ENCODE results near the gene SPIN1.
"Not testable (repeated sequence)": the region's sequence is repeated elsewhere in the genome, so short reads cannot be mapped to it uniquely, and the experiment has no call there.

Gene SPIN1

GRCh38 chr9:88379352-88379751 lies 8.9 kb upstream of the SPIN1 start:
- no peaks in the 10 kb centered on the region for H3K9me3 Mint-ChIP-seq
- H3K27me3 Mint-ChIP-seq: peaks cover 3% of the 10 kb centered on the region
- H3K36me3 Mint-ChIP-seq (ENCODE audit: low read depth): no peaks in the 10 kb centered on the region
- H3K27ac Mint-ChIP-seq: no peak overlapping the region
- H3K4me3 Mint-ChIP-seq: no peak overlapping the region
- no peaks in the 10 kb centered on the region for H3K4me1 Mint-ChIP-seq (ENCODE audit: low read depth)

- no peak overlapping the region for H3K27ac Mint-ChIP-seq
- H3K4me3 Mint-ChIP-seq: no peak overlapping the region
- no peaks in the 10 kb centered on the region for H3K36me3 Mint-ChIP-seq (ENCODE audit: low read depth)
- H3K9me3 Mint-ChIP-seq: no peaks in the 10 kb centered on the region
- H3K27me3 Mint-ChIP-seq: peaks cover 3% of the 10 kb centered on the region
- H3K4me1 Mint-ChIP-seq (ENCODE audit: low read depth): no peaks in the 10 kb centered on the region
These were observed 8.1 kb upstream of the SPIN1 start for GRCh38 chr9:88380118-88380517.

- H3K4me3 Mint-ChIP-seq; H3K36me3 Mint-ChIP-seq (ENCODE audit: low read depth); H3K4me1 Mint-ChIP-seq (ENCODE audit: low read depth); H3K9me3 Mint-ChIP-seq; H3K27ac Mint-ChIP-seq; H3K27me3 Mint-ChIP-seq: not testable (repeated sequence)
These were observed 6.9 kb upstream of the SPIN1 start for GRCh38 chr9:88381322-88381721.

GRCh38 chr9:88383176-88383575 lies 5.1 kb upstream of the SPIN1 start:
- Mint-ChIP-seq H3K4me3 (no peak overlapping the region), H3K36me3 (ENCODE audit: low read depth) (no peaks in the 10 kb centered on the region), H3K4me1 (ENCODE audit: low read depth) (peaks cover 10% of the 10 kb centered on the region), H3K27ac (no peak overlapping the region), H3K9me3 (no peaks in the 10 kb centered on the region), H3K27me3 (no peaks in the 10 kb centered on the region)

GRCh38 chr9:88386137-88386536 lies 2.1 kb upstream of the SPIN1 start:
- Mint-ChIP-seq H3K4me3 (peak overlapping the region; percentile 13), H3K4me1 (ENCODE audit: low read depth) (peaks cover 29% of the 10 kb centered on the region)
- H3K36me3 Mint-ChIP-seq (ENCODE audit: low read depth); H3K27me3 Mint-ChIP-seq; H3K9me3 Mint-ChIP-seq; H3K27ac Mint-ChIP-seq: not testable (repeated sequence)

- no peaks in the 10 kb centered on the region for H3K9me3 Mint-ChIP-seq
- H3K4me1 Mint-ChIP-seq (ENCODE audit: low read depth): peaks cover 36% of the 10 kb centered on the region
- H3K36me3 Mint-ChIP-seq (ENCODE audit: low read depth): no peaks in the 10 kb centered on the region
- H3K27me3 Mint-ChIP-seq: no peaks in the 10 kb centered on the region
- H3K27ac Mint-ChIP-seq: peak overlapping the region; percentile 45
- peak overlapping the region; percentile 85 for H3K4me3 Mint-ChIP-seq
These were observed 1.1 kb upstream of the SPIN1 start for GRCh38 chr9:88387036-88387551.

- Mint-ChIP-seq H3K4me1 (ENCODE audit: low read depth) (peaks cover 42% of the 10 kb centered on the region), H3K36me3 (ENCODE audit: low read depth) (no peaks in the 10 kb centered on the region), H3K27me3 (no peaks in the 10 kb centered on the region), H3K9me3 (no peaks in the 10 kb centered on the region), H3K27ac (peak overlapping the region; percentile 45), H3K4me3 (peak overlapping the region; percentile 85)
These were observed 567 bp upstream of the SPIN1 start for GRCh38 chr9:88387552-88388202.

- H3K4me3 Mint-ChIP-seq: peak overlapping the region; percentile 93
- peaks cover 46% of the 10 kb centered on the region for H3K4me1 Mint-ChIP-seq (ENCODE audit: low read depth)
- no peaks in the 10 kb centered on the region for H3K9me3 Mint-ChIP-seq
- H3K36me3 Mint-ChIP-seq (ENCODE audit: low read depth): no peaks in the 10 kb centered on the region
- H3K27ac Mint-ChIP-seq: peak overlapping the region; percentile 95
- H3K27me3 Mint-ChIP-seq: no peaks in the 10 kb centered on the region
These were observed 802 bp downstream of the SPIN1 start for GRCh38 chr9:88388886-88389605.

- Mint-ChIP-seq H3K27me3 (no peaks in the 10 kb centered on the region), H3K27ac (no peak overlapping the region), H3K9me3 (no peaks in the 10 kb centered on the region), H3K36me3 (ENCODE audit: low read depth) (no peaks in the 10 kb centered on the region), H3K4me1 (ENCODE audit: low read depth) (peaks cover 46% of the 10 kb centered on the region), H3K4me3 (peak overlapping the region; percentile 93)
These were observed 2.2 kb downstream of the SPIN1 start for GRCh38 chr9:88390371-88390990.

GRCh38 chr9:88391236-88391635 lies 3.0 kb downstream of the SPIN1 start:
- no peaks in the 10 kb centered on the region for H3K36me3 Mint-ChIP-seq (ENCODE audit: low read depth)
- no peaks in the 10 kb centered on the region for H3K9me3 Mint-ChIP-seq
- H3K27ac Mint-ChIP-seq: no peak overlapping the region
- H3K4me1 Mint-ChIP-seq (ENCODE audit: low read depth): peaks cover 46% of the 10 kb centered on the region
- H3K4me3 Mint-ChIP-seq: no peak overlapping the region
- H3K27me3 Mint-ChIP-seq: no peaks in the 10 kb centered on the region

- Mint-ChIP-seq H3K27ac (no peak overlapping the region), H3K4me3 (no peak overlapping the region), H3K9me3 (no peaks in the 10 kb centered on the region), H3K4me1 (ENCODE audit: low read depth) (peaks cover 50% of the 10 kb centered on the region), H3K27me3 (no peaks in the 10 kb centered on the region), H3K36me3 (ENCODE audit: low read depth) (no peaks in the 10 kb centered on the region)
These were observed 3.7 kb downstream of the SPIN1 start for GRCh38 chr9:88391921-88392320.

GRCh38 chr9:88392549-88392948 lies 4.3 kb downstream of the SPIN1 start:
- H3K9me3 Mint-ChIP-seq: no peaks in the 10 kb centered on the region
- no peaks in the 10 kb centered on the region for H3K36me3 Mint-ChIP-seq (ENCODE audit: low read depth)
- no peak overlapping the region for H3K27ac Mint-ChIP-seq
- H3K4me1 Mint-ChIP-seq (ENCODE audit: low read depth): peaks cover 44% of the 10 kb centered on the region
- H3K27me3 Mint-ChIP-seq: no peaks in the 10 kb centered on the region
- no peak overlapping the region for H3K4me3 Mint-ChIP-seq

- no peaks in the 10 kb centered on the region for H3K27me3 Mint-ChIP-seq
- no peaks in the 10 kb centered on the region for H3K36me3 Mint-ChIP-seq (ENCODE audit: low read depth)
- H3K27ac Mint-ChIP-seq: no peak overlapping the region
- peaks cover 19% of the 10 kb centered on the region for H3K4me1 Mint-ChIP-seq (ENCODE audit: low read depth)
- no peak overlapping the region for H3K4me3 Mint-ChIP-seq
- no peaks in the 10 kb centered on the region for H3K9me3 Mint-ChIP-seq
These were observed 8.8 kb downstream of the SPIN1 start for GRCh38 chr9:88396836-88397577.

GRCh38 chr9:88398016-88398415 lies 9.8 kb downstream of the SPIN1 start:
- H3K9me3 Mint-ChIP-seq: peaks cover 6% of the 10 kb centered on the region
- peaks cover 10% of the 10 kb centered on the region for H3K4me1 Mint-ChIP-seq (ENCODE audit: low read depth)
- no peak overlapping the region for H3K27ac Mint-ChIP-seq
- H3K36me3 Mint-ChIP-seq (ENCODE audit: low read depth): peaks cover under 1% of the 10 kb centered on the region
- no peak overlapping the region for H3K4me3 Mint-ChIP-seq
- H3K27me3 Mint-ChIP-seq: no peaks in the 10 kb centered on the region

GRCh38 chr9:88399966-88400365 lies 11.7 kb downstream of the SPIN1 start:
- H3K4me3 Mint-ChIP-seq: no peak overlapping the region
- H3K9me3 Mint-ChIP-seq: peaks cover 6% of the 10 kb centered on the region
- H3K36me3 Mint-ChIP-seq (ENCODE audit: low read depth): peaks cover 3% of the 10 kb centered on the region
- H3K4me1 Mint-ChIP-seq (ENCODE audit: low read depth): peaks cover 9% of the 10 kb centered on the region
- H3K27ac Mint-ChIP-seq: no peak overlapping the region
- H3K27me3 Mint-ChIP-seq: no peaks in the 10 kb centered on the region

Data from stimulated activated naive CD8-positive, alpha-beta T cell treated with anti-CD3 and anti-CD28 coated beads, Interleukin-15, Interleukin-2, amounts not matched to agents 100 ng/mL and 50 ng/mL, for 24 hours (primary cell).